ENCODE data around the gene MAPKAPK5. TPM values are rescaled to one million over a fixed set of nuclear protein-coding genes. Genes with fewer than 3 reads are reported as not detected.
"Not testable (repeated sequence)": the region's sequence is repeated elsewhere in the genome, so short reads cannot be mapped to it uniquely, and the experiment has no call there.

Gene MAPKAPK5
- total RNA-seq, 1 experiment from 2014 or later = 52.4 TPM

GRCh38 chr12:111937429-111937828 lies 95.4 kb downstream of the MAPKAPK5 start:
- 0 out of 2 replicates have a peak, but pooled peaks cover under 1% of the 10 kb centered on the region for H3K36me3 ChIP-seq (ENCODE audit: insufficient read depth, low read length)
- no peak overlapping the region for H3K4me3 ChIP-seq (ENCODE audit: low read length)
- no peak for DNase-seq
- H3K79me2 ChIP-seq (ENCODE audit: low read length) = no peaks in the 10 kb centered on the region
- no peaks in the 10 kb centered on the region for H4K20me1 ChIP-seq (ENCODE audit: insufficient read depth, low read depth, low read length)
- no peaks in the 10 kb centered on the region for H3K9me3 ChIP-seq (ENCODE audit: low read length)
- H3K9ac ChIP-seq (ENCODE audit: low read length) = no peak overlapping the region
- H3K4me1 ChIP-seq (ENCODE audit: low read length) = no peaks in the 10 kb centered on the region
- H3K27me3 ChIP-seq (ENCODE audit: low read length) = no peaks in the 10 kb centered on the region
- no peak overlapping the region for H2AFZ ChIP-seq (ENCODE audit: low read length)
- no peaks in the 10 kb centered on the region for H3K9me2 ChIP-seq (replicated peaks; ENCODE audit: insufficient read depth, low read length)
- no peak overlapping the region for H3K4me2 ChIP-seq (ENCODE audit: low read depth, low read length, poor library complexity, severe bottlenecking)
- no peak overlapping the region for H3K27ac ChIP-seq (ENCODE audit: low read length)

GRCh38 chr12:111942557-111942956 lies 100.5 kb downstream of the MAPKAPK5 start:
- H3K9me3 ChIP-seq (ENCODE audit: low read length) = no peaks in the 10 kb centered on the region
- H4K20me1 ChIP-seq (ENCODE audit: insufficient read depth, low read depth, low read length) = no peaks in the 10 kb centered on the region
- H3K36me3 ChIP-seq (ENCODE audit: insufficient read depth, low read length) = no peaks in the 10 kb centered on the region
- no peak overlapping the region for H3K4me3 ChIP-seq (ENCODE audit: low read length)
- H3K4me1 ChIP-seq (ENCODE audit: low read length) = peaks cover 32% of the 10 kb centered on the region
- no peak overlapping the region for H3K27ac ChIP-seq (ENCODE audit: low read length)
- no peak overlapping the region for H3K4me2 ChIP-seq (ENCODE audit: low read depth, low read length, poor library complexity, severe bottlenecking)
- H2AFZ ChIP-seq (ENCODE audit: low read length) = no peak overlapping the region
- H3K27me3 ChIP-seq (ENCODE audit: low read length) = no peaks in the 10 kb centered on the region
- DNase-seq = no peak
- peaks cover 6% of the 10 kb centered on the region; the same call in 1 of the 2 replicates for H3K79me2 ChIP-seq (ENCODE audit: low read length)
- H3K9ac ChIP-seq (ENCODE audit: low read length) = no peak overlapping the region
- H3K9me2 ChIP-seq (replicated peaks; ENCODE audit: insufficient read depth, low read length) = no peaks in the 10 kb centered on the region

GRCh38 chr12:111943929-111944328 lies 101.9 kb downstream of the MAPKAPK5 start:
- Histone ChIP-seq H3K4me3 (ENCODE audit: low read length) (no peak overlapping the region), H3K4me1 (ENCODE audit: low read length) (peaks cover 41% of the 10 kb centered on the region), H3K9ac (ENCODE audit: low read length) (no peak overlapping the region), H3K9me3 (ENCODE audit: low read length) (no peaks in the 10 kb centered on the region), H3K27ac (ENCODE audit: low read length) (0 out of 2 replicates have a peak overlapping the region, but pooled peaks have one; percentile 11), H3K79me2 (ENCODE audit: low read length) (peaks cover 12% of the 10 kb centered on the region), H3K9me2 (replicated peaks; ENCODE audit: insufficient read depth, low read length) (no peaks in the 10 kb centered on the region), H3K36me3 (ENCODE audit: insufficient read depth, low read length) (no peaks in the 10 kb centered on the region), H2AFZ (ENCODE audit: low read length) (no peak overlapping the region), H3K27me3 (ENCODE audit: low read length) (no peaks in the 10 kb centered on the region), H4K20me1 (ENCODE audit: insufficient read depth, low read depth, low read length) (no peaks in the 10 kb centered on the region), H3K4me2 (ENCODE audit: low read depth, low read length, poor library complexity, severe bottlenecking) (no peak overlapping the region)
- DNase-seq = no peak

GRCh38 chr12:111950961-111951676 lies 109.1 kb downstream of the MAPKAPK5 start:
- peaks cover 10% of the 10 kb centered on the region for H3K79me2 ChIP-seq (ENCODE audit: low read length)
- H4K20me1 ChIP-seq (ENCODE audit: insufficient read depth, low read depth, low read length); H3K9ac ChIP-seq (ENCODE audit: low read length); H3K9me2 ChIP-seq (replicated peaks; ENCODE audit: insufficient read depth, low read length); H2AFZ ChIP-seq (ENCODE audit: low read length); H3K27me3 ChIP-seq (ENCODE audit: low read length); H3K36me3 ChIP-seq (ENCODE audit: insufficient read depth, low read length); DNase-seq; H3K9me3 ChIP-seq (ENCODE audit: low read length); H3K27ac ChIP-seq (ENCODE audit: low read length); H3K4me2 ChIP-seq (ENCODE audit: low read depth, low read length, poor library complexity, severe bottlenecking); H3K4me3 ChIP-seq (ENCODE audit: low read length): not testable (repeated sequence)
- H3K4me1 ChIP-seq (ENCODE audit: low read length) = peaks cover 23% of the 10 kb centered on the region

Small RNA genes within 50 kb of the gene (small RNA-seq; reads per million reads assigned to genes)
- gene MIR6761 = not detected

Other genes starting within 250 kb of the MAPKAPK5 start
- 33.3 and 50.6 TPM in 2 replicates for gene ATXN2, start 242.9 kb upstream of the MAPKAPK5 start, total RNA-seq (2014; rRNA removed; shearing (Covaris generic); ENCODE audit: low replicate concordance)
- 14.6 and 17.6 TPM in 2 replicates for gene BRAP, start 156.3 kb upstream of the MAPKAPK5 start, total RNA-seq (2014; rRNA removed; shearing (Covaris generic); ENCODE audit: low replicate concordance)
- 36.9 and 38.9 TPM in 2 replicates for gene ACAD10, start 156.2 kb upstream of the MAPKAPK5 start, total RNA-seq (2014; rRNA removed; shearing (Covaris generic); ENCODE audit: low replicate concordance)
- gene ALDH2, start 75.3 kb upstream of the MAPKAPK5 start, total RNA-seq (2014; rRNA removed; shearing (Covaris generic); ENCODE audit: low replicate concordance) = 69.0 and 145 TPM in 2 replicates
- 19.6 and 56.6 TPM in 2 replicates for gene TMEM116, start 170.9 kb downstream of the MAPKAPK5 start, total RNA-seq (2014; rRNA removed; shearing (Covaris generic); ENCODE audit: low replicate concordance)
- gene ERP29, start 171.2 kb downstream of the MAPKAPK5 start, total RNA-seq (2014; rRNA removed; shearing (Covaris generic); ENCODE audit: low replicate concordance) = 63.2 and 134 TPM in 2 replicates

Measured in Karpas-422 (cell line).